C4-2B (cell line): ENCODE data around the gene HIP1.
"Not testable (repeated sequence)": the region's sequence is repeated elsewhere in the genome, so short reads cannot be mapped to it uniquely, and the experiment has no call there.

ENCODE experiments used
- CTCF ChIP-seq: fragments of 450-650 bp; conservative IDR thresholded peaks from 2 replicates; pipeline ENCODE4 v1.5.1; 2017; ENCODE audit warnings: mild to moderate bottlenecking
- ZFX ChIP-seq: fragments of 450-650 bp; IDR thresholded peaks from 2 replicates; pipeline ENCODE4 v1.6.1; 2017

DNA sequence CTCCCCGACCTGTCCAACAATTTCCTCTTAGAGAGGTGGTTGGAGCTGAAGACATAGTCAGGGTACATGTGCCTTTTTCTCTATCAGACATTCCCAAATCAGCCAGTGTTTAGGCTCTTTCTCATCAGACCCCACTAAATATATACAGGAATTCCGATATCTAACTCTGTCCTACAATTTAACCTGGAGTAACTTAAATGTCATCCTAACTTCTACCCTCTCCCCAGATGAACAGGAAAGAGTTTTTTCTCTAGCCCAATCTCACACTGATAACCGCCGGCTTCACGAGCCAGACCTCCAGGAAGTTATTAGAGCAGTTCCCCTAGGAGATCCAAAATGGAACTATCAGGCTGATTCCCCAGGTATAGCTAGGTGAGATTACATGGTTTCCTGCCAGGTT, 44.3 kb upstream of the HIP1 start:
- TF ChIP-seq CTCF, ZFX: not testable (repeated sequence)
